Ishikawa (cell line): ENCODE data around the gene TMEM61.

Experiments
- CEBPB ChIP-seq: IDR thresholded peaks from 2 replicates; pipeline ENCODE4 v1.6.1; 2012
- CREB1 ChIP-seq: IDR thresholded peaks from 2 replicates; pipeline ENCODE4 v1.6.1; 2012; ENCODE audit warnings: low read depth
- EGR1 ChIP-seq: IDR thresholded peaks from 2 replicates; pipeline ENCODE4 v1.6.1; 2012
- EP300 ChIP-seq: IDR thresholded peaks from 2 replicates; pipeline ENCODE4 v1.6.1; 2012; ENCODE audit warnings: borderline replicate concordance
- FOXM1 ChIP-seq: IDR thresholded peaks from 2 replicates; pipeline ENCODE4 v1.6.1; 2012; ENCODE audit warnings: low read depth, borderline replicate concordance
- NFIC ChIP-seq: IDR thresholded peaks from 2 replicates; pipeline ENCODE4 v1.6.1; 2012
- RAD21 ChIP-seq: IDR thresholded peaks from 2 replicates; pipeline ENCODE4 v1.6.1; 2012; ENCODE audit warnings: low read depth
- TAF1 ChIP-seq: IDR thresholded peaks from 2 replicates; pipeline ENCODE4 v1.6.1; 2012; ENCODE audit warnings: low read depth, mild to moderate bottlenecking
- TCF12 ChIP-seq: IDR thresholded peaks from 2 replicates; pipeline ENCODE4 v1.6.1; 2012; ENCODE audit warnings: low read depth
- TEAD4 ChIP-seq: IDR thresholded peaks from 2 replicates; pipeline ENCODE4 v1.6.1; 2012
- YY1 ChIP-seq: IDR thresholded peaks from 2 replicates; pipeline ENCODE4 v1.6.1; 2012; ENCODE audit warnings: low read depth
- ZBTB7A ChIP-seq: IDR thresholded peaks from 2 replicates; pipeline ENCODE4 v1.6.1; 2012; ENCODE audit warnings: low read depth
- TF ChIP-seq, protein P1 (sequence below): IDR thresholded peaks from 2 replicates; pipeline ENCODE4 v1.6.1; 2012
- TF ChIP-seq, protein P2 (sequence below): IDR thresholded peaks from 2 replicates; pipeline ENCODE4 v1.6.1; 2012
- TF ChIP-seq, protein P3 (sequence below): IDR thresholded peaks from 2 replicates; pipeline ENCODE4 v1.6.1; 2012; ENCODE audit warnings: low read depth, mild to moderate bottlenecking

TMEM61 gene

DNA sequence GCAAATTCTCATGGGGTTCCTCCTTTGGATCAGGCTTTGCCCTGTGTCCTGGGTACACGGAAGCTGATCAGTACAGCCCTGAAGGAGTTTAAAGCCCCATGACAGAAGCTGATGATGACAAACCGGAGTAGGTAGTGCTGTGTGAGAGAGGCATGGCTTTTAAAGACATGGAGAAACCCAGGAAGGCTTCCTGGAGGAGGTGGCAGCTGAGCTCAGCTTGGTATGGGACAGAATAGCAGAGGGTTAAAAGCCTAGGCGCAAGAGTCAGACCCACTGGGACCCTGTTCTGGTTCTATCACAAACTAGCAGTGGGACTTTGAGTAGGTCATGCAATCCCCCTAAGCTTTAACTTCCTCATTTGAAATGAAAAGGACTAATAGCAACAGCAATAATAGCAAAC lies 6.1 kb downstream of the TMEM61 start:
- no peak for TF ChIP-seq RAD21
- TF ChIP-seq EGR1: no peak
- TF ChIP-seq, protein P1, sequence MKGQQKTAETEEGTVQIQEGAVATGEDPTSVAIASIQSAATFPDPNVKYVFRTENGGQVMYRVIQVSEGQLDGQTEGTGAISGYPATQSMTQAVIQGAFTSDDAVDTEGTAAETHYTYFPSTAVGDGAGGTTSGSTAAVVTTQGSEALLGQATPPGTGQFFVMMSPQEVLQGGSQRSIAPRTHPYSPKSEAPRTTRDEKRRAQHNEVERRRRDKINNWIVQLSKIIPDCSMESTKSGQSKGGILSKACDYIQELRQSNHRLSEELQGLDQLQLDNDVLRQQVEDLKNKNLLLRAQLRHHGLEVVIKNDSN: no peak
- no peak for TF ChIP-seq TAF1
- TF ChIP-seq TCF12: no peak
- TF ChIP-seq, protein P2, sequence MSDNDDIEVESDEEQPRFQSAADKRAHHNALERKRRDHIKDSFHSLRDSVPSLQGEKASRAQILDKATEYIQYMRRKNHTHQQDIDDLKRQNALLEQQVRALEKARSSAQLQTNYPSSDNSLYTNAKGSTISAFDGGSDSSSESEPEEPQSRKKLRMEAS: no peak
- no peak for TF ChIP-seq CEBPB
- TF ChIP-seq ZBTB7A: no peak
- no peak for TF ChIP-seq NFIC
- no peak for TF ChIP-seq TEAD4
- TF ChIP-seq EP300: no peak
- TF ChIP-seq, protein P3, sequence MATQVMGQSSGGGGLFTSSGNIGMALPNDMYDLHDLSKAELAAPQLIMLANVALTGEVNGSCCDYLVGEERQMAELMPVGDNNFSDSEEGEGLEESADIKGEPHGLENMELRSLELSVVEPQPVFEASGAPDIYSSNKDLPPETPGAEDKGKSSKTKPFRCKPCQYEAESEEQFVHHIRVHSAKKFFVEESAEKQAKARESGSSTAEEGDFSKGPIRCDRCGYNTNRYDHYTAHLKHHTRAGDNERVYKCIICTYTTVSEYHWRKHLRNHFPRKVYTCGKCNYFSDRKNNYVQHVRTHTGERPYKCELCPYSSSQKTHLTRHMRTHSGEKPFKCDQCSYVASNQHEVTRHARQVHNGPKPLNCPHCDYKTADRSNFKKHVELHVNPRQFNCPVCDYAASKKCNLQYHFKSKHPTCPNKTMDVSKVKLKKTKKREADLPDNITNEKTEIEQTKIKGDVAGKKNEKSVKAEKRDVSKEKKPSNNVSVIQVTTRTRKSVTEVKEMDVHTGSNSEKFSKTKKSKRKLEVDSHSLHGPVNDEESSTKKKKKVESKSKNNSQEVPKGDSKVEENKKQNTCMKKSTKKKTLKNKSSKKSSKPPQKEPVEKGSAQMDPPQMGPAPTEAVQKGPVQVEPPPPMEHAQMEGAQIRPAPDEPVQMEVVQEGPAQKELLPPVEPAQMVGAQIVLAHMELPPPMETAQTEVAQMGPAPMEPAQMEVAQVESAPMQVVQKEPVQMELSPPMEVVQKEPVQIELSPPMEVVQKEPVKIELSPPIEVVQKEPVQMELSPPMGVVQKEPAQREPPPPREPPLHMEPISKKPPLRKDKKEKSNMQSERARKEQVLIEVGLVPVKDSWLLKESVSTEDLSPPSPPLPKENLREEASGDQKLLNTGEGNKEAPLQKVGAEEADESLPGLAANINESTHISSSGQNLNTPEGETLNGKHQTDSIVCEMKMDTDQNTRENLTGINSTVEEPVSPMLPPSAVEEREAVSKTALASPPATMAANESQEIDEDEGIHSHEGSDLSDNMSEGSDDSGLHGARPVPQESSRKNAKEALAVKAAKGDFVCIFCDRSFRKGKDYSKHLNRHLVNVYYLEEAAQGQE: no peak
- TF ChIP-seq YY1: no peak
- no peak for TF ChIP-seq CREB1
- TF ChIP-seq FOXM1: no peak

DNA sequence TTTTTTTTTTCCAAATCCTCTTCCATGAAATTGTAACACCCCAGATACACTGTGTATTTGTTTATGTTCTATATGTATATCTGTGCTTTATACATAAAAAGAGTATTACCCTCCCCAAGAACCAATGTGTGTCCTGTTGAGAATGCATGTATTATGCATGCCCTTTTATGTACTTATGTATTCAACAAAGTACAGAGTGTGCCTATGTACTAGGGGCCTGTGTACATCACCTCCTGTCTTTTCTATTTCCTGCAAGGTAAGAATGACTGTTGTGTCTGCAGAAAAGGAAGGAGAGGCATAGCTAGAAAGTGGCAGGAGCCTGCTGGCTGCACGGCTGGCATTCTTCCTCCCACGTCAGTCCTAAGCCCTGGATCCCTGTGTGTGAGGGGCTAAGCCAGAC lies 7.0 kb downstream of the TMEM61 start:
- no peak for TF ChIP-seq YY1
- no peak for TF ChIP-seq TAF1
- no peak for TF ChIP-seq EP300
- TF ChIP-seq, protein P1: no peak
- TF ChIP-seq TCF12: no peak
- no peak for TF ChIP-seq CEBPB
- no peak for TF ChIP-seq RAD21
- no peak for TF ChIP-seq NFIC
- TF ChIP-seq EGR1: no peak
- TF ChIP-seq ZBTB7A: no peak

DNA sequence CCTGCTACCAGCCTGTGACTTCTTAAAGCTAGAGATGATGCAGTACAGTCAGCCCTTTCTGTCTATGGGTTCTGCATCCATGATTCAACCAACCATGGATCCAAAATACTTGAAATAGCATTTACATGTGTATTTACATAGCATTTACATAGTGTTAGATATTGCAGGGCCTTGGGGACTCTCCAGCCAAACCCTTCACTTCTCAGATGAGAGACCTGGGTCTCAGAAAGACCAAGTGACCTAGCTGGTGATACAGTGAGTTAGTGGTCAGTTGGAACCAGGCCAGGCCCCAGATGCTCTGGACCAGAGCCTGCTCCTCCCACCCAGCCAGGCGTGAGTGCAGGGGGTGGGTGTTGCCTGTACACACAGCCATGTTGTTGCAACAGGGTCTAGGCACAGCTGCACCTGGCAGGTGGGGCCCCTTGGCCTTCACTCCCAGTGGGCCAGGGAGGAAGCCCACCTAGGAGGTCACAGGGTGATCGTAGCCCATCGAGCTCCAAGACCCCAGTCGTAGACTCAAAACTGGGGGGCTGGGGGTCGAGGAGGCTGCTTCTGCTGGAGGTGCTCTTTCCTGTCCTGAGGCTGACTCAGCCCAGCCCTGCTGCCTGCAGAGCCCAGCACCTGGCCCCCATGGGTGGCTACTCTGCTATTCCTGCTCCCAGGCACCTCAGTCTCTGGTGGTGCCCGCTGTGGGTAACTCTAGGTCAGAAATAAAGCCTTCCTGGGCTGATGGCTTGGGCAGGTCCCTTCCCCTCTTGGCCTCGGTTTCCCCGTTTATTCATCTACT lies 7.7 kb downstream of the TMEM61 start:
- 0 out of 2 replicates have a peak, but pooled peaks have one; percentile 13 for TF ChIP-seq NFIC
- TF ChIP-seq RAD21: no peak

DNA sequence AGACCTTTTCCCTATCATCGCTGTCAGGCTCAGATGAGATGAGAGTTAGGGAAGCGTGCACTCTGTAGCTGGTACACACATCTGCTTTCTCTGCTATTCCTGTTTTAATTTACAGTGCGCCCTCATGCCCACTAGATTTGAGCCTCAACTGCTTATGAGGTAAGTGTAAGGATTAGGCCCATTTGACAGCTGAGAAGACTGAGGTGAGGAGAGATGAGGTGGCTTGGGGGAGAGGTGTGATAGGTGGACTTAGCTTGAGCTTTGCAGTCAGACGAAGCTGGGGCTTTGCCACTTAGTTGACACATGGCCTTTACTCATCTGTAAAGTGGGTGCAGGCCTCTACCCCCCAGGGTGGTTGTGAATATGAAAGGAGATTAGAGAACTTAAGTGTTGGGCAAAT lies 8.5 kb downstream of the TMEM61 start:
- TF ChIP-seq FOXM1 (no peak), RAD21 (no peak), CEBPB (no peak), CREB1 (no peak), TAF1 (no peak), YY1 (no peak), ZBTB7A (no peak)
- TF ChIP-seq, protein P3: no peak
- TF ChIP-seq, protein P2: no peak
- TF ChIP-seq, protein P1: no peak

DNA sequence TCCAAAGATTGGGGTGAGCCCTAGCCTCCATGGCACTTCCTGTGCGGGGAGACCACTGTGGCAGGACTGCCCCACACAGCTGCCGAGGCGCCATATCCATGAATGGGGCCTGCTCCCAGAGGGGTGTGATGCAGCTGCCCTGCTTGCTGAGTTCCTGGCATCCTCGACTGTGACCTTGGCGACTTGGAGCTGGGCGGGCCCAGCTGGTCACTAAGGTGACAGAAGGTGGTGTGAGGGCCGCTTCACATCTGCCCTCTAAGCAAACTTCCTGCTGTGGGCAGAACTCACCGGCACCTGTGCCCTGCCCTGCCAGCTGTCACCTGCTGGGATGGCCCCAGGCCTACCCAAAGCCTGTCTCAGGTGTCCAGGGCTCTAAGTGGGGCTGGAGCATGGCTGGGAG lies 9.0 kb downstream of the TMEM61 start:
- TF ChIP-seq, protein P2: peak; percentile 2; the same call in 1 of the 2 replicates
- TF ChIP-seq YY1: no peak
- TF ChIP-seq TCF12: peak; percentile 86
